Endothelial cell of umbilical vein (primary cell): ENCODE measurements around the gene OR8G5. TPM values are rescaled to one million over a fixed set of nuclear protein-coding genes. Genes with fewer than 3 reads are reported as not detected.

Experiments used
- BruUV-seq: library from RNA; stranded (reverse); fragments of 400-500 nt; replicated peaks from 2 replicates; lab custom pipeline; 2021; lab: Mats Ljungman, UMichigan
- CTCF ChIA-PET: fragments of 300-600, 350-600 bp; sonication (Branson Sonifier 250); formaldehyde crosslinking; loops from one replicate; lab custom pipeline; 2021; ENCODE audit warnings: antibody characterized with exemption, inconsistent platforms; lab: Charles Lee
- POLR2A ChIA-PET: fragments of 300-600, 350-600 bp; sonication (Branson Sonifier 250); formaldehyde crosslinking; loops from one replicate; lab custom pipeline; 2021; ENCODE audit warnings: antibody characterized with exemption, inconsistent platforms; lab: Charles Lee
- DNase-seq: peaks from one replicate; pipeline ENCODE4 v3.0.0-alpha.2; 2011; ENCODE audit warnings: low read depth, low spot score
- FAIRE-seq: peaks from 2 replicates; lab custom pipeline; 2011; peaks lifted over from hg19 to GRCh38; lab: Jason Lieb, UNC
- H2AFZ ChIP-seq: 2 replicates; pipeline ENCODE4 v1.6.0; 2012; ENCODE audit warnings: low read depth, low read length, control low read depth, inconsistent platforms
- H3K27ac ChIP-seq: 2 replicates; pipeline ENCODE4 v1.5.1; 2011; ENCODE audit warnings: low read depth, mild to moderate bottlenecking, control low read depth, low read length, moderate library complexity; ENCODE audit not compliant: insufficient read depth
- H3K27me3 ChIP-seq, 2 experiments: 2 replicates each; pipeline versions ENCODE4 v1.6.0 to v1.6.1; 2011; ENCODE audit warnings: low read length in 2 of 2, mixed read lengths in 1 of 2; ENCODE audit not compliant: control insufficient read depth in 2 of 2, insufficient read depth in 2 of 2
- H3K36me3 ChIP-seq, 2 experiments: 2 replicates in 1 of 2; 3 replicates in 1 of 2; pipeline ENCODE4 v1.5.1; 2011; ENCODE audit warnings: low read length in 2 of 2, mild to moderate bottlenecking in 1 of 2, moderate library complexity in 1 of 2; ENCODE audit not compliant: control insufficient read depth in 2 of 2, insufficient read depth in 2 of 2; ENCODE audit errors: extremely low read depth in 1 of 2
- H3K4me1 ChIP-seq: 3 replicates; pipeline ENCODE4 v1.5.1; 2011; ENCODE audit warnings: mild to moderate bottlenecking, low read length; ENCODE audit not compliant: control insufficient read depth, insufficient read depth; ENCODE audit errors: extremely low read depth
- H3K4me2 ChIP-seq: 2 replicates; pipeline ENCODE4 v1.6.1; 2011; ENCODE audit warnings: low read length, control low read depth, mixed read lengths; ENCODE audit not compliant: insufficient read depth
- H3K4me3 ChIP-seq, 3 experiments: fragments of 200-600 bp in 1 of 3; sonication (generic), shearing (Covaris generic) in 1 of 3; replicated peaks in 1 of 3; 2 replicates each; pipeline ENCODE4 v1.5.1; 2011 to 2016; ENCODE audit warnings: control low read depth in 3 of 3, low read length in 3 of 3, mild to moderate bottlenecking in 2 of 3, inconsistent platforms in 1 of 3, low read depth in 1 of 3, moderate library complexity in 1 of 3; ENCODE audit not compliant: insufficient read depth in 1 of 3
- H3K79me2 ChIP-seq: 2 replicates; pipeline ENCODE4 v1.6.0; 2012; ENCODE audit warnings: low read length, inconsistent platforms; ENCODE audit not compliant: control insufficient read depth, insufficient read depth
- H3K9ac ChIP-seq: replicated peaks from 2 replicates; pipeline ENCODE3; 2011; ENCODE audit warnings: low read length, control low read depth; ENCODE audit not compliant: insufficient read depth; ENCODE audit errors: extremely low read depth
- H3K9me1 ChIP-seq: replicated peaks from 3 replicates; pipeline ENCODE4 v1.6.0; 2011; ENCODE audit warnings: mild to moderate bottlenecking, low read length; ENCODE audit not compliant: control insufficient read depth, insufficient read depth; ENCODE audit errors: extremely low read depth
- H3K9me3 ChIP-seq: replicated peaks from 2 replicates; pipeline ENCODE4 v1.5.1; 2012; ENCODE audit warnings: low read length, inconsistent platforms; ENCODE audit not compliant: control insufficient read depth, insufficient read depth
- H4K20me1 ChIP-seq: replicated peaks from 2 replicates; pipeline ENCODE3; 2011; ENCODE audit warnings: mild to moderate bottlenecking, low read length; ENCODE audit not compliant: control insufficient read depth, insufficient read depth; ENCODE audit errors: extremely low read depth
- EZH2 ChIP-seq: IDR thresholded peaks from 2 replicates; pipeline ENCODE4 v1.6.1; 2012; ENCODE audit warnings: borderline replicate concordance, low read depth, mild to moderate bottlenecking, moderate library complexity, low read length, inconsistent platforms; ENCODE audit not compliant: severe bottlenecking
- FOS ChIP-seq: IDR thresholded peaks from 2 replicates; pipeline ENCODE4 v1.6.1; 2011; ENCODE audit warnings: mild to moderate bottlenecking, low read length, moderate library complexity, borderline replicate concordance; ENCODE audit not compliant: insufficient read depth
- GATA2 ChIP-seq: IDR thresholded peaks from 2 replicates; pipeline ENCODE4 v1.7.0; 2011; ENCODE audit warnings: low read depth, mild to moderate bottlenecking, moderate library complexity, mixed read lengths, low read length; ENCODE audit not compliant: insufficient read length, insufficient read depth
- JUN ChIP-seq: IDR thresholded peaks from 2 replicates; pipeline ENCODE4 v1.6.1; 2011; ENCODE audit warnings: borderline replicate concordance, low read depth; ENCODE audit not compliant: insufficient read length, insufficient read depth
- MYC ChIP-seq: IDR thresholded peaks from one replicate; pipeline ENCODE4 v1.6.1; 2011; ENCODE audit warnings: mild to moderate bottlenecking, low read depth, low read length
- POLR2A ChIP-seq: IDR thresholded peaks from 2 replicates; pipeline ENCODE4 v1.6.1; 2012; ENCODE audit warnings: low read depth, mild to moderate bottlenecking, control low read depth, low read length
- POLR2AphosphoS5 ChIP-seq: IDR thresholded peaks from 2 replicates; pipeline ENCODE4 v1.6.1; 2012; ENCODE audit warnings: low read depth, mild to moderate bottlenecking, control low read depth, low read length, moderate library complexity; ENCODE audit not compliant: insufficient read depth
- dilution Hi-C: fragments of 300-500 bp; cut with MboI; formaldehyde crosslinking; loops from one replicate; pipeline ENCODE4 v1.15.0; 2019; ENCODE audit warnings: low sequenced_read_pairs; ENCODE audit not compliant: extremely low pct_ligation_motif_present
- intact Hi-C: fragments of 100-400 bp; cut with micrococcal nuclease; formaldehyde crosslinking; loops from one replicate; pipeline ENCODE4 v1.10.0; 2022
- polyA plus RNA-seq, 4 experiments: library from polyadenylated mRNA; depleted of rRNA in 3 of 4; stranded (reverse) in 3 of 4; unstranded in 1 of 4; fragments of >200 nt; gene quantifications; 2 replicates each; pipeline versions ENCODE4 v1.2.1 to v1.2.3, GENCODE V29; 2011 to 2012; ENCODE audit warnings: missing spikeins in 1 of 4
- total RNA-seq: library from RNA; stranded (reverse); gene quantifications from 2 replicates; pipeline ENCODE4 v1.2.3, GENCODE V29; 2021
- TF ChIP-seq, protein P1 (sequence below), 2 donors: IDR thresholded peaks; 1 replicate in 1 of 2; 2 replicates in 1 of 2; pipeline ENCODE4 v1.5.1; 2011; ENCODE audit warnings: low read length in 2 of 2, mild to moderate bottlenecking in 2 of 2, moderate library complexity in 2 of 2, control low read depth in 1 of 2, inconsistent platforms in 1 of 2, low read depth in 1 of 2; ENCODE audit not compliant: insufficient read depth in 1 of 2; ENCODE audit errors: extremely low read depth in 1 of 2
- TF ChIP-seq, protein P2 (sequence below): IDR thresholded peaks from 2 replicates; pipeline ENCODE4 v1.6.1; 2011; ENCODE audit not compliant: insufficient read depth, insufficient read length

The OR8G5 gene
- total and polyA plus RNA-seq, 2 donors (not counting 3 experiments of a cell fraction or from before 2014, with no cell fraction given) = not detected

DNA sequence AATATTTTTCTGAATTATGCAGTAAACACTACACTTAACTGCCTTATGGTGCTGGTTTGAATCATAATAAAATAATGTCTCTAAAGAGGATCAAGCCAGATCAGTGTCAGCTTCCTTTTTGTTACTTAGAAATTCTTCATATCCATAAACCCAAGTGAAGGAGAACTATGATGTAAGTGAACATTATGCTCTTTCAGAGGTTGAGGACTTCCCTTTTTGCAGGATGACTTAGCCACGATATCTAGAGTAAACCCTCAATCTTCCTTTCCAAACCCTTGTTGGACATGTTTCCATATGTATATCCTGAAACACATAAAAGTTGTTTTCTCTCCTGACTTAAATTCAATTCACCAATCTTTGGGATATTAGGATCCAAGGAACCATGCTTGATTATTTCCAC is 38.5 kb downstream of the OR8G5 start:
- Histone ChIP-seq H3K9me3 (no peaks in the 10 kb centered on the region), H3K79me2 (no peaks in the 10 kb centered on the region), H3K27me3 (peaks cover 0 to 2% of the 10 kb centered on the region in 2 experiments), H3K9ac (no peak overlapping the region), H3K4me2 (no peak overlapping the region), H3K9me1 (no peaks in the 10 kb centered on the region), H3K27ac (no peak overlapping the region), H4K20me1 (no peaks in the 10 kb centered on the region), H3K36me3 (no peaks in the 10 kb centered on the region), H2AFZ (no peak overlapping the region), H3K4me3 (no peak overlapping the region), H3K4me1 (no peaks in the 10 kb centered on the region)
- CTCF ChIA-PET = no interaction called here
- TF ChIP-seq POLR2AphosphoS5 = no peak
- no peak for TF ChIP-seq FOS
- TF ChIP-seq GATA2 = no peak
- TF ChIP-seq MYC = no peak
- no peak for TF ChIP-seq JUN
- no peak for TF ChIP-seq POLR2A
- TF ChIP-seq, protein P1, sequence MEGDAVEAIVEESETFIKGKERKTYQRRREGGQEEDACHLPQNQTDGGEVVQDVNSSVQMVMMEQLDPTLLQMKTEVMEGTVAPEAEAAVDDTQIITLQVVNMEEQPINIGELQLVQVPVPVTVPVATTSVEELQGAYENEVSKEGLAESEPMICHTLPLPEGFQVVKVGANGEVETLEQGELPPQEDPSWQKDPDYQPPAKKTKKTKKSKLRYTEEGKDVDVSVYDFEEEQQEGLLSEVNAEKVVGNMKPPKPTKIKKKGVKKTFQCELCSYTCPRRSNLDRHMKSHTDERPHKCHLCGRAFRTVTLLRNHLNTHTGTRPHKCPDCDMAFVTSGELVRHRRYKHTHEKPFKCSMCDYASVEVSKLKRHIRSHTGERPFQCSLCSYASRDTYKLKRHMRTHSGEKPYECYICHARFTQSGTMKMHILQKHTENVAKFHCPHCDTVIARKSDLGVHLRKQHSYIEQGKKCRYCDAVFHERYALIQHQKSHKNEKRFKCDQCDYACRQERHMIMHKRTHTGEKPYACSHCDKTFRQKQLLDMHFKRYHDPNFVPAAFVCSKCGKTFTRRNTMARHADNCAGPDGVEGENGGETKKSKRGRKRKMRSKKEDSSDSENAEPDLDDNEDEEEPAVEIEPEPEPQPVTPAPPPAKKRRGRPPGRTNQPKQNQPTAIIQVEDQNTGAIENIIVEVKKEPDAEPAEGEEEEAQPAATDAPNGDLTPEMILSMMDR (IDR thresholded peaks at IDR 0.05; ENCODE audit: extremely low read depth in 1 of 2, insufficient read depth in 1 of 2, low read depth in 1 of 2, low read length in 2 of 2) = no peak
- TF ChIP-seq, protein P2, sequence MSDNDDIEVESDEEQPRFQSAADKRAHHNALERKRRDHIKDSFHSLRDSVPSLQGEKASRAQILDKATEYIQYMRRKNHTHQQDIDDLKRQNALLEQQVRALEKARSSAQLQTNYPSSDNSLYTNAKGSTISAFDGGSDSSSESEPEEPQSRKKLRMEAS = no peak
- no peak for TF ChIP-seq EZH2
- dilution Hi-C loops = no loop called here
- FAIRE-seq (no peak), DNase-seq (no peak)
- no TSS peak for BruUV-seq
- intact Hi-C loops = no loop called here
- POLR2A ChIA-PET = no interaction called here
